Spleen (tissue), 7 donors: ENCODE results near the gene CACNA2D1.

Experiments
- POLR2AphosphoS5 ChIP-seq, 3 donors: sonication (generic); formaldehyde crosslinking; IDR thresholded peaks; one replicate each; pipeline ENCODE4 v1.5.1; 2017; ENCODE audit warnings: antibody characterized with exemption in 3 of 3
- TF ChIP-seq, protein P1 (sequence below), 11 experiments: fragments of 200-600 bp in 7 of 11; fragments of 450-650 bp in 4 of 11; sonication (generic) in 4 of 11; IDR thresholded peaks in 8 of 11; conservative IDR thresholded peaks in 3 of 11; 1 replicate in 7 of 11; 2 replicates in 4 of 11; pipeline versions ENCODE4 v1.4.0 to v1.8.0; 2016 to 2021; ENCODE audit warnings: antibody characterized with exemption in 11 of 11, inconsistent platforms in 4 of 11, mild to moderate bottlenecking in 1 of 11
- donor health status: DM: no; HTN: no; CAD: no; lungs with moderate emphysema.
- donor health status: DM: no; HTN: no; CAD: no.
- donor health status: DM: no; HTN: no; CAD: no.

DNA sequence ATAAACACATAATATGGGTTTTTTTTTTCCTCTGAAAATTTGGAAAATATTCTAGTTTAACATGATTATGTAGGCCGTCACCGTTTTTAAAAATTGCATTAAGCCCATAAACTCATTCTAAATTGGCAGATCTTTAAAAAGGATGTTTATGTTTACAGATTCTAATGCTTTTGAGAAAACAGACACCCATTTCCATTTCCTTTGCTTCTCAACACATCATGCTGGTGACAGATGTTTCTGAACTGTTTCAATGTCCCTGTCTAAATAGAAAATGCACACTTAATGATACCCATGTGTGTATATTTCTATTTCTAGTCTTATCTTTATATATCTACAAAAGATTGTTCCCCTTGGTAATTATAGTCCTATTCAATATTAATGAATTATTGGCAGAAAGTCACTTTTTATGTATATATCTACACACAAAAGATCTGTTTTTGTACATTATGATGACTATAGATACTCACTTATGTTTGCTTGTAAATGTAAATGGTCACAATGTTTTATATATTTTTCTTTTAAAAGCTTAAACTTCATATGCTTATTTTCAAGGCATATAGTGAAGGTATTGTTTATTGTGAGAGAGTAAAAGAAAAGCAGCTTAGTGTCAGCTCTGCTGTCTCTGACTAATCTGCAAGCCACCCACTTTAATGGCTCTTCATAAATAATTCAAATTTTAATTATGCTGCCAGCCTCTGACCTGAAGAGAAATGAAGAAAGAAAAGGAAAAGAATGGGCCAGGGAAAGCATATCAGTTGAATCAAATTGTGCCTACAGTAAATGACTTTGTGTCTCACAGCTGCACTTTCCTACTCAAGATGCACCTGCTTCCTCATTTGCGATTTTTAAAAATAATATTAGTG lies 179.4 kb downstream of the CACNA2D1 start:
- TF ChIP-seq, protein P1, sequence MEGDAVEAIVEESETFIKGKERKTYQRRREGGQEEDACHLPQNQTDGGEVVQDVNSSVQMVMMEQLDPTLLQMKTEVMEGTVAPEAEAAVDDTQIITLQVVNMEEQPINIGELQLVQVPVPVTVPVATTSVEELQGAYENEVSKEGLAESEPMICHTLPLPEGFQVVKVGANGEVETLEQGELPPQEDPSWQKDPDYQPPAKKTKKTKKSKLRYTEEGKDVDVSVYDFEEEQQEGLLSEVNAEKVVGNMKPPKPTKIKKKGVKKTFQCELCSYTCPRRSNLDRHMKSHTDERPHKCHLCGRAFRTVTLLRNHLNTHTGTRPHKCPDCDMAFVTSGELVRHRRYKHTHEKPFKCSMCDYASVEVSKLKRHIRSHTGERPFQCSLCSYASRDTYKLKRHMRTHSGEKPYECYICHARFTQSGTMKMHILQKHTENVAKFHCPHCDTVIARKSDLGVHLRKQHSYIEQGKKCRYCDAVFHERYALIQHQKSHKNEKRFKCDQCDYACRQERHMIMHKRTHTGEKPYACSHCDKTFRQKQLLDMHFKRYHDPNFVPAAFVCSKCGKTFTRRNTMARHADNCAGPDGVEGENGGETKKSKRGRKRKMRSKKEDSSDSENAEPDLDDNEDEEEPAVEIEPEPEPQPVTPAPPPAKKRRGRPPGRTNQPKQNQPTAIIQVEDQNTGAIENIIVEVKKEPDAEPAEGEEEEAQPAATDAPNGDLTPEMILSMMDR (IDR thresholded peaks at IDR 0.05 in 8 of 11, conservative IDR thresholded peaks at IDR 0.05 in 3 of 11), result no peak
- TF ChIP-seq POLR2AphosphoS5 (IDR thresholded peaks at IDR 0.05), result no peak
